ENCODE results near the gene ERC2. TPM values are rescaled to one million over a fixed set of nuclear protein-coding genes. Genes with fewer than 3 reads are reported as not detected.
"Not testable (repeated sequence)": the region's sequence is repeated elsewhere in the genome, so short reads cannot be mapped to it uniquely, and the experiment has no call there.

Gene ERC2
- total and polyA plus RNA-seq, 2 donors (not counting 1 experiment from before 2014, with no cell fraction given), result 0.14 to 0.17 TPM

- Histone ChIP-seq H3K4me2 (ENCODE audit: extremely low read depth, insufficient read depth, low read length) (no peak overlapping the region), H3K4me3 (replicated peaks in 1 of 4; ENCODE audit: control extremely low read depth in 1 of 4, insufficient read depth in 1 of 4, low read depth in 3 of 4, low read length in 4 of 4) (no peak overlapping the region), H3K27me3 (ENCODE audit: control insufficient read depth, insufficient read depth, low read length) (no peaks in the 10 kb centered on the region), H3K36me3 (ENCODE audit: control insufficient read depth, insufficient read depth, low read length) (no peaks in the 10 kb centered on the region), H3K4me1 (ENCODE audit: control insufficient read depth, extremely low read depth, insufficient read depth, low read length) (no peaks in the 10 kb centered on the region), H4K20me1 (ENCODE audit: control insufficient read depth, extremely low read depth, insufficient read depth, low read length) (no peaks in the 10 kb centered on the region), H3K27ac (ENCODE audit: insufficient read depth, low read length) (no peak overlapping the region), H3K79me2 (ENCODE audit: control insufficient read depth, insufficient read depth, low read length) (no peaks in the 10 kb centered on the region), H2AFZ (ENCODE audit: low read length) (no peak overlapping the region), H3K9ac (ENCODE audit: insufficient read depth, low read length) (no peak overlapping the region), H3K9me3 (ENCODE audit: control insufficient read depth, insufficient read depth, low read depth, low read length) (no peaks in the 10 kb centered on the region)
- TF ChIP-seq EZH2 (IDR thresholded peaks at IDR 0.05; ENCODE audit: low read length, missing control alignments) (no peak), CTCF (conservative IDR thresholded peaks at IDR 0.05 in 1 of 2, IDR thresholded peaks at IDR 0.05 in 1 of 2; ENCODE audit: low read depth in 1 of 2, low read length in 2 of 2) (no peak)
- no peak for DNase-seq (ENCODE audit: low read depth in 2 of 2)
Observed at GRCh38 chr3:56069766-56070165, 398.5 kb downstream of the ERC2 start.

- H3K9ac ChIP-seq (ENCODE audit: insufficient read depth, low read length); H3K79me2 ChIP-seq (ENCODE audit: control insufficient read depth, insufficient read depth, low read length); H3K4me3 ChIP-seq (replicated peaks in 1 of 4; ENCODE audit: control extremely low read depth in 1 of 4, insufficient read depth in 1 of 4, low read depth in 3 of 4, low read length in 4 of 4); H3K36me3 ChIP-seq (ENCODE audit: control insufficient read depth, insufficient read depth, low read length); H4K20me1 ChIP-seq (ENCODE audit: control insufficient read depth, extremely low read depth, insufficient read depth, low read length); H3K27me3 ChIP-seq (ENCODE audit: control insufficient read depth, insufficient read depth, low read length); H3K4me2 ChIP-seq (ENCODE audit: extremely low read depth, insufficient read depth, low read length); H3K27ac ChIP-seq (ENCODE audit: insufficient read depth, low read length); H2AFZ ChIP-seq (ENCODE audit: low read length); H3K9me3 ChIP-seq (ENCODE audit: control insufficient read depth, insufficient read depth, low read depth, low read length); H3K4me1 ChIP-seq (ENCODE audit: control insufficient read depth, extremely low read depth, insufficient read depth, low read length); DNase-seq (ENCODE audit: low read depth in 2 of 2): not testable (repeated sequence)
Observed at GRCh38 chr3:56066405-56066804, 401.9 kb downstream of the ERC2 start.

- H3K9ac ChIP-seq (ENCODE audit: insufficient read depth, low read length), result no peak overlapping the region
- H3K4me3 ChIP-seq (replicated peaks in 1 of 4; ENCODE audit: control extremely low read depth in 1 of 4, insufficient read depth in 1 of 4, low read depth in 3 of 4, low read length in 4 of 4), result no peak overlapping the region
- no peaks in the 10 kb centered on the region for H4K20me1 ChIP-seq (ENCODE audit: control insufficient read depth, extremely low read depth, insufficient read depth, low read length)
- H3K27ac ChIP-seq (ENCODE audit: insufficient read depth, low read length), result no peak overlapping the region
- no peak overlapping the region for H2AFZ ChIP-seq (ENCODE audit: low read length)
- H3K9me3 ChIP-seq (ENCODE audit: control insufficient read depth, insufficient read depth, low read depth, low read length), result no peaks in the 10 kb centered on the region
- no peak overlapping the region for H3K4me2 ChIP-seq (ENCODE audit: extremely low read depth, insufficient read depth, low read length)
- H3K79me2 ChIP-seq (ENCODE audit: control insufficient read depth, insufficient read depth, low read length), result no peaks in the 10 kb centered on the region
- no peaks in the 10 kb centered on the region for H3K27me3 ChIP-seq (ENCODE audit: control insufficient read depth, insufficient read depth, low read length)
- DNase-seq (ENCODE audit: low read depth in 2 of 2), result peak in 1 of 2 donors; percentile 5
- no peak for TF ChIP-seq EZH2 (IDR thresholded peaks at IDR 0.05; ENCODE audit: low read length, missing control alignments)
- no peak for TF ChIP-seq CTCF (conservative IDR thresholded peaks at IDR 0.05 in 1 of 2, IDR thresholded peaks at IDR 0.05 in 1 of 2; ENCODE audit: low read depth in 1 of 2, low read length in 2 of 2)
- no peaks in the 10 kb centered on the region for H3K4me1 ChIP-seq (ENCODE audit: control insufficient read depth, extremely low read depth, insufficient read depth, low read length)
- no peaks in the 10 kb centered on the region for H3K36me3 ChIP-seq (ENCODE audit: control insufficient read depth, insufficient read depth, low read length)
Observed at GRCh38 chr3:56064684-56065083, 403.6 kb downstream of the ERC2 start.

All from fibroblast of lung (primary cell).